ENCODE results near the gene ABCA3.

- TF ChIP-seq, protein P1, sequence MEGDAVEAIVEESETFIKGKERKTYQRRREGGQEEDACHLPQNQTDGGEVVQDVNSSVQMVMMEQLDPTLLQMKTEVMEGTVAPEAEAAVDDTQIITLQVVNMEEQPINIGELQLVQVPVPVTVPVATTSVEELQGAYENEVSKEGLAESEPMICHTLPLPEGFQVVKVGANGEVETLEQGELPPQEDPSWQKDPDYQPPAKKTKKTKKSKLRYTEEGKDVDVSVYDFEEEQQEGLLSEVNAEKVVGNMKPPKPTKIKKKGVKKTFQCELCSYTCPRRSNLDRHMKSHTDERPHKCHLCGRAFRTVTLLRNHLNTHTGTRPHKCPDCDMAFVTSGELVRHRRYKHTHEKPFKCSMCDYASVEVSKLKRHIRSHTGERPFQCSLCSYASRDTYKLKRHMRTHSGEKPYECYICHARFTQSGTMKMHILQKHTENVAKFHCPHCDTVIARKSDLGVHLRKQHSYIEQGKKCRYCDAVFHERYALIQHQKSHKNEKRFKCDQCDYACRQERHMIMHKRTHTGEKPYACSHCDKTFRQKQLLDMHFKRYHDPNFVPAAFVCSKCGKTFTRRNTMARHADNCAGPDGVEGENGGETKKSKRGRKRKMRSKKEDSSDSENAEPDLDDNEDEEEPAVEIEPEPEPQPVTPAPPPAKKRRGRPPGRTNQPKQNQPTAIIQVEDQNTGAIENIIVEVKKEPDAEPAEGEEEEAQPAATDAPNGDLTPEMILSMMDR (conservative IDR thresholded peaks at IDR 0.05), result no peak
- TF ChIP-seq EZH2 (IDR thresholded peaks at IDR 0.05; ENCODE audit: low read depth), result no peak
Measured at GRCh38 chr16:2317231-2318020, 23.1 kb downstream of the ABCA3 start.
